Posterior vena cava (tissue), 2 donors: ENCODE data around the gene ZNF771. TPM values are rescaled to one million over a fixed set of nuclear protein-coding genes. Genes with fewer than 3 reads are reported as not detected.
"Not testable (repeated sequence)": the region's sequence is repeated elsewhere in the genome, so short reads cannot be mapped to it uniquely, and the experiment has no call there.

Experiments used
- DNase-seq: peaks from one replicate; pipeline ENCODE4 v3.0.0-alpha.2; 2020; ENCODE audit warnings: low spot score
- intact Hi-C, 2 donors: fragments of 100-400 bp; cut with DNase I; formaldehyde crosslinking; loops; one replicate each; pipeline versions ENCODE4 v1.14.1 to v1.14.2; 2022 to 2023
- total RNA-seq, 2 donors: library from RNA; stranded (reverse); fragmentation: NEBNext Ultra II Directional; extraction: Animal tissue kit (Norgen Biotek cat#: 25700); gene quantifications; one replicate each; pipeline ENCODE4 v1.2.1, GENCODE V29; 2021
- donor health status: DM: yes; HTN: yes; CAD: no.
- donor health status: DM: yes; HTN: yes; CAD: no.

Gene ZNF771
- total RNA-seq, 2 donors from 2014 or later = 5.6 to 6.1 TPM

- intact Hi-C loops = loop anchor here in 1 of 2 donors (10.0 kb wide), 1 partner anchor 79 kb away; the partner anchor contains the start of gene ZNF768
Measured at GRCh38 chr16:30446203-30446595, 38.8 kb downstream of the ZNF771 start.

GRCh38 chr16:30447512-30448226 lies 40.3 kb downstream of the ZNF771 start:
- intact Hi-C loops = loop anchor here in 1 of 2 donors (10.0 kb wide), 1 partner anchor 77 kb away; the partner anchor contains the start of gene ZNF768
- no peak for DNase-seq

More at GRCh38 chr16:30446203-30446595, 38.8 kb downstream of the ZNF771 start:
- DNase-seq = no peak

DNA sequence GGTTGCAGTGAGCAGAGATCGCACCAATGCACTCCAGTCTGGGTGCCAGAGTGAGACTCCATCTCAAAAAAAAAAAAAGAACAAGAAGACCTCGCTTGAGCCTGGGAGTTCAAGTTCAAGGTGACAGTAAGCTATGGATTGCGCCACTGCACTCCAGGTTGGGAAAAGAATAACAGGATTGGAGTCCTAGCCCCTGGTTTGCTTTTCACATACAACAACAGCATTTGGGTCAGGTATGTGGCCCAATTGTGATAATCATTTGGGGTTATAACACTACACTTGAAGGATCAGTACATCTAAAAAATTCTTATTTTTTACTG lies 41.7 kb downstream of the ZNF771 start:
- intact Hi-C loops = loop anchor here in 1 of 2 donors (10.0 kb wide), 1 partner anchor 76 kb away; the partner anchor contains the start of gene ZNF768
- no peak for DNase-seq

DNA sequence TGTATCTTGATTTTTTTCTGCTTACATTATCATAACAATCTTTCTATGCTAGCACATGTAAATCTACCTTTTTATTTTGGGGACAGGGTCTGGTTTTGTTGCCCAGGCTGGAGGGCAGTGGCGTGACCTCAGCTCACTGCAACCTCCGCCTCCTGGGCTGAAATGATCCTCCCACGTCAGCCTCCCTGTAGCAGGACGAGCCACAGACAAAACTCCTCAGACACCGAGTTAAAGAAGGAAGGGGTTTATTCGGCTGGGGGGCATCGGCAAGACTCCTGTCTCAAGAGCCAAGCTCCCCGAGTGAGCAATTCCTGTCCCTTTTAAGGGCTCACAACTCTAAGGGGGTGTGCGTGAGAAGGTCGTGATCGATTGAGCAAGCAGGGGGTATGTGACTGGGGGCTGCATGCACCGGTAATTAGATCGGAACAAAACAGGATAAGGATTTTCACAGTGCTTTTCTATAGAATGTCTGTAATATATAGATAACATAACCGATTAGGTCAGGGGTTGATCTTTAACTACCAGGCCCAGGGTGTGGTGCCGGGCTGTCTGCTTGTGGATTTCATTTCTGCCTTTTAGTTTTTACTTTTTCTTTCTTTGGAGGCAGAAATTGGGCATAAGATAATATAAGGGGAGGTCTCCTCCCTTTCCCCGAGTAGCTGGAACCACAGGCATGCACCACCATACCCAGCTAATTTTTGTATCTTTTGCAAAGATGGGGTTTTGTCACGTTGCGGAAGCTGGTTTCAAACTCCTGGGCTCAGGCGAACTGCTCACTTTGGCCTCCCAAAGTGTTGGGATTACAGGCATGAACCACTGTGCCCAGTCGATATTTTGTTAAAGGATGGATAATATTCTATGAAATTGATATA lies 45.5 kb downstream of the ZNF771 start:
- intact Hi-C loops = loop anchor here in 1 of 2 donors (10.0 kb wide), 1 partner anchor 62 kb away; no protein-coding TSS in a partner anchor
- not testable (repeated sequence) for DNase-seq

GRCh38 chr16:30456302-30456701 lies 48.9 kb downstream of the ZNF771 start:
- intact Hi-C loops = loop anchor here in 1 of 2 donors (10.0 kb wide), 1 partner anchor 58 kb away; no protein-coding TSS in a partner anchor
- DNase-seq = no peak

DNA sequence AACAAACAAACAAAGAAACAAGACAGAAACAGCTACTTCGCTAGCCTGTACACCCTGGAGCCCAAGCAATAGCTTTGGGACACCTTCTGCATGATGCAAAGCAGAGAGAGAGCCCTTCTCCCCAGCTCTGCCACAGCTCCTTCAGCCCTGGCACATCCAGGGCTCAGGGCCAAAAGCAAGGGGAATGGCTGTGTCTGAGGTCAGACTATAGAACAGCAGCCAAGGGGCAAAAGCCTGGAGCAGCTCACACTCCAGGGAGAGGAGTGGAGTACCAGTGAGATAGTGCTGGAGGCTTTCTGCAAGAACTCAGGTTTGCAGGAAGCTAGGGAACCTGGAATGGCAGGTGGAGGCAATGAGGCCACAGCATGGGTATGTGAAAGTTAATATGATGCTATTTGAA lies 49.9 kb downstream of the ZNF771 start:
- intact Hi-C loops = loop anchor here in 1 of 2 donors (10.0 kb wide), 1 partner anchor 58 kb away; no protein-coding TSS in a partner anchor
- no peak for DNase-seq

GRCh38 chr16:30457743-30458560 lies 50.5 kb downstream of the ZNF771 start:
- no peak for DNase-seq
- intact Hi-C loops = loop anchor here in 1 of 2 donors (10.0 kb wide), 1 partner anchor 57 kb away; no protein-coding TSS in a partner anchor

DNA sequence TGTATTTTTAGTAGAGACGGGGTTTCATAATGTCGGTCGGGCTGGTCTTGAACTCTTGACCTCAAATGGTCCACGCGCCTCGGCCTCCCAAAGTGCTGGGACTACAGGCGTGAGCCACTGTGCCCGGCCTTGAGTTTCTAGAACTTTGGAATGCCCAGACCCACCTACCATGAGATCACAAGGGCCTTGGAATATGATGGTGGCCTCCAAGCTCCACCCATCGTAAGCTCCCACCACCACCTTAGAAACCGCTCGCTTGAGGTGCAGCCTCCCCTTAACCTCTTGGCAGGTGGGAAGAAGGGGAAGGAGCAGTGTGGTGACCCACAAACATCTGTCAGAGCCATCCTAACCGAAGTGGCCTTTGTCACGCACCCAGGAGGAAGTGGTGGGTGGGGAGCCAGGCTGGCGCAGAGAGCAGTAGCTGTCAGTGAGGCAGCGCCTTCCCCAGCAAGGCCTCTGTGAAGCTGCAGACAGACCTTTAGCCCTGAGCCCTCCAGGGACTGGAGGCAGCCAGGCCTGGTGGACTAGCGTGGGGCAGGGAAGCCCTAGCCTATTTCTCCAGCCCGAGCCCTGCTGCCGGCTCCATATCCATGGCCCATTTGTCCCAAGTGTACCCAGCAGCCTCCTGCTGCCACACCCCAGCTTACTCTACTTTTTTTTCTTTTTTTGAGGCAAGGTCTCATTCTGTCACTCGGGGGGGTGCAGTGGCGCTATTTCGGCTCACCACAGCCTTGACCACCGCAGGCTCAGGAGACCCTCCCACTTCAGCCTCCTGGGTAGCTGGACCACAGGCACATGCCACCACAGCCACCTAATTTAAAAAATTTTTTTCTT lies 51.4 kb downstream of the ZNF771 start:
- intact Hi-C loops = loop anchor here in 1 of 2 donors (10.0 kb wide), 1 partner anchor 56 kb away; no protein-coding TSS in a partner anchor
- DNase-seq = no peak

DNA sequence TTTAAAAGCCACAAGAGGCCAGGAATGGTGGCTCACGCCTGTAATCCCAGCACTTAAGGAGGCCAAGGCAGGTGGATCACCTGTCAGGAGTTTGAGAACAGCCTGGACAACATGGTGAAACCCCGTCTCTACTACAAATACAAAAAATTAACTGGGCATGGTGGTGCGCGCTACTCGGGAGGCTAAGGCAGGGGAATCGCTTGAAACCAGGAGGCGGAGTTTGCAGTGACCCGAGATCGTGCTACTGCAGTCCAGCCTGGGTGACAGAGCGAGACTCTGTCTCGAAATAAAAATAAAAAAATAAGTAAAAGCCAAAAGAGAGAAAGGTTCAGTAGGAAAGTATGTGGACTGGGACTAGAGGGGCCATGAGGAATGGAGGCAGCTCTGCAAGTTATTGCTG lies 52.0 kb downstream of the ZNF771 start:
- DNase-seq = no peak
- intact Hi-C loops = loop anchor here in 1 of 2 donors (10.0 kb wide), 1 partner anchor 55 kb away; no protein-coding TSS in a partner anchor

DNA sequence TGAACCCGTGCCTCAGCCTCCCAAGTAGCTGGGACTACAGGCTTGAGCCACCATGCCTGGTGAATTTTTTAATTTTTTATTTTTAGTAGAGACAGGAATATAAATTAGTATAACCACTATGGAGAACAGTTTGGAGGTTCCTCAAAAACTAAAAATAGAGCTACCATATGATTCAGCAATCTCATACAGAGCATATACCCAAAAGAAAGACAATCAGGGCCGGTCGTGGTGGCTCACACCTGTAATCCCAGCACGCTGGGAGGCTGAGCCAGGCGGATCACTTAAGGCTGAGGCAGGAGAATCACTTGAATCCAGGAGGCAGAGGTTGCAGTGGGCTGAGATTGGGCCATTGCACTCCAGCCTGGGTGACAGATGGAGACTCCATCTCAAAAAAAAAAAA lies 54.0 kb downstream of the ZNF771 start:
- intact Hi-C loops, DNase-seq: not testable (repeated sequence)

- no peak for DNase-seq
- intact Hi-C loops = no loop called here
Measured at GRCh38 chr16:30464078-30464477, 56.7 kb downstream of the ZNF771 start.

Other genes with a start within 250 kb of the ZNF771 start
- 10 to 100 TPM; 38.1 to 49.8 TPM for gene CORO1A, start 224.0 kb upstream of the ZNF771 start, total RNA-seq
- 10 to 100 TPM; 58.8 to 60.0 TPM for gene BOLA2B, start 213.9 kb upstream of the ZNF771 start, total RNA-seq
- 10 to 100 TPM; 19.8 to 21.5 TPM for gene SLX1A, start 213.7 kb upstream of the ZNF771 start, total RNA-seq
- gene SULT1A3, start 208.4 kb upstream of the ZNF771 start, total RNA-seq = 10 to 100 TPM; 10.0 to 12.9 TPM
- gene NPIPB13, start 159.1 kb upstream of the ZNF771 start, total RNA-seq = 10 to 100 TPM in 1 of 2 donors, 1 to 10 TPM in 1; 5.7 to 21.2 TPM
- gene CD2BP2, start 52.3 kb upstream of the ZNF771 start, total RNA-seq = 10 to 100 TPM; 47.9 to 54.2 TPM
- gene TBC1D10B, start 37.1 kb upstream of the ZNF771 start, total RNA-seq = 10 to 100 TPM; 27.8 to 29.8 TPM
- gene MYL11, start 32.8 kb upstream of the ZNF771 start, total RNA-seq = not detected
- gene SEPTIN1, start 25.0 kb upstream of the ZNF771 start, total RNA-seq = 1 to 10 TPM; 1.6 to 3.0 TPM
- 1 to 10 TPM; 6.2 to 6.5 TPM for gene ZNF48, start 12.2 kb upstream of the ZNF771 start, total RNA-seq
- 10 to 100 TPM; 15.2 to 20.1 TPM for gene DCTPP1, start 22.4 kb downstream of the ZNF771 start, total RNA-seq
- gene SEPHS2, start 38.3 kb downstream of the ZNF771 start, total RNA-seq = 10 to 100 TPM; 31.5 to 32.5 TPM
- gene ITGAL, start 65.1 kb downstream of the ZNF771 start, total RNA-seq = 1 to 10 TPM; 4.6 to 8.5 TPM
- gene ZNF768, start 119.0 kb downstream of the ZNF771 start, total RNA-seq = 10 to 100 TPM; 21.9 to 27.3 TPM
- 1 to 10 TPM; 9.6 to 9.8 TPM for gene ZNF747, start 127.3 kb downstream of the ZNF771 start, total RNA-seq
- 1 to 10 TPM; 6.0 to 6.5 TPM for gene ZNF764, start 150.8 kb downstream of the ZNF771 start, total RNA-seq
- 10 to 100 TPM in 1 of 2 donors, 1 to 10 TPM in 1; 8.8 to 10.8 TPM for gene ZNF688, start 164.1 kb downstream of the ZNF771 start, total RNA-seq
- gene ZNF785, start 178.1 kb downstream of the ZNF771 start, total RNA-seq = 10 to 100 TPM; 10.2 to 10.5 TPM
- 1 to 10 TPM; 6.9 to 7.1 TPM for gene ZNF689, start 202.8 kb downstream of the ZNF771 start, total RNA-seq
- 10 to 100 TPM; 34.5 to 38.5 TPM for gene PRR14, start 243.4 kb downstream of the ZNF771 start, total RNA-seq